ENCODE results near the gene CMTM2.
"Not testable (repeated sequence)": the region's sequence is repeated elsewhere in the genome, so short reads cannot be mapped to it uniquely, and the experiment has no call there.

Gene CMTM2

DNA sequence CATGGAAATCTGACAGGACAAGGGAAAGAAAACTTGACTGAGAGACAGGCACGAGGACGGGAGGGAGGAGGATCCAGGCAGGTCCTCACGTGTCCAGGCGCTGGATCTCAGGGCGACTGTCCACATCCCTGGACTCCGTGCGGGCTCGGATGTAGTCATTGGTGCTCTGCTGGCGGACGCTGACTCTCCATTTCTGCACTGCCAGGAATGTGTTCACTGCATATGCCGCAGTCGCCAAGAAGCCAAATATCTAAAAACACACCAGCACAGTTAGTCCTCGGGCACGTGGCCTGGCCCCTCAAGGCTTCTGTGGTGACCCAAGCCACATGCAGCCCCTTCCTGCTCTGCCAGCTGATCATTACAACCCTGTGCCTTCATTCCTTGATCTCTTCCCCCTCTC lies 42.7 kb downstream of the CMTM2 start:
- TF ChIP-seq, protein P1, sequence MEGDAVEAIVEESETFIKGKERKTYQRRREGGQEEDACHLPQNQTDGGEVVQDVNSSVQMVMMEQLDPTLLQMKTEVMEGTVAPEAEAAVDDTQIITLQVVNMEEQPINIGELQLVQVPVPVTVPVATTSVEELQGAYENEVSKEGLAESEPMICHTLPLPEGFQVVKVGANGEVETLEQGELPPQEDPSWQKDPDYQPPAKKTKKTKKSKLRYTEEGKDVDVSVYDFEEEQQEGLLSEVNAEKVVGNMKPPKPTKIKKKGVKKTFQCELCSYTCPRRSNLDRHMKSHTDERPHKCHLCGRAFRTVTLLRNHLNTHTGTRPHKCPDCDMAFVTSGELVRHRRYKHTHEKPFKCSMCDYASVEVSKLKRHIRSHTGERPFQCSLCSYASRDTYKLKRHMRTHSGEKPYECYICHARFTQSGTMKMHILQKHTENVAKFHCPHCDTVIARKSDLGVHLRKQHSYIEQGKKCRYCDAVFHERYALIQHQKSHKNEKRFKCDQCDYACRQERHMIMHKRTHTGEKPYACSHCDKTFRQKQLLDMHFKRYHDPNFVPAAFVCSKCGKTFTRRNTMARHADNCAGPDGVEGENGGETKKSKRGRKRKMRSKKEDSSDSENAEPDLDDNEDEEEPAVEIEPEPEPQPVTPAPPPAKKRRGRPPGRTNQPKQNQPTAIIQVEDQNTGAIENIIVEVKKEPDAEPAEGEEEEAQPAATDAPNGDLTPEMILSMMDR (IDR thresholded peaks at IDR 0.05; ENCODE audit: insufficient read depth, missing control alignments) = no peak
- DNase-seq (ENCODE audit: insufficient read length, low spot score) = no peak
- no peak for FAIRE-seq

DNA sequence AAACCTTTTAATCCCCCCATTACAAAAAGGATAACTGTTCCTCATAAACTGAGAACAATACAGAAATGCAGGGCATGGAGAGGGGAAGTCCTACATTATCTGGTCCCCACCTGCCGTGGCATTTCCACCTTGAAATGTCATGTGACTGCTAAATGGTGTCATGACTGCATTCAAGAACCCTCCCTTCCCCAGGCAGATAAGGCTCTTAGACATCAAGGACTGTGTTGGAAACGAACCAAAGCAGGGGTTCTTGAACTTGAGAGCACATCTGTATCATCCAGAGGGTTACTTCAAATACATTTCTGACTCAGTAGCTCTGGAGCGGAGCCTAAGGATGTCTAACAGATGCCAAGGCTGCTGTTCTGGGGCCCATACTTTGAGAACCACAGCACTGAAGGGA lies 43.6 kb downstream of the CMTM2 start:
- DNase-seq (ENCODE audit: insufficient read length, low spot score) = no peak
- TF ChIP-seq, protein P1 (IDR thresholded peaks at IDR 0.05; ENCODE audit: insufficient read depth, missing control alignments) = no peak
- no peak for FAIRE-seq

DNA sequence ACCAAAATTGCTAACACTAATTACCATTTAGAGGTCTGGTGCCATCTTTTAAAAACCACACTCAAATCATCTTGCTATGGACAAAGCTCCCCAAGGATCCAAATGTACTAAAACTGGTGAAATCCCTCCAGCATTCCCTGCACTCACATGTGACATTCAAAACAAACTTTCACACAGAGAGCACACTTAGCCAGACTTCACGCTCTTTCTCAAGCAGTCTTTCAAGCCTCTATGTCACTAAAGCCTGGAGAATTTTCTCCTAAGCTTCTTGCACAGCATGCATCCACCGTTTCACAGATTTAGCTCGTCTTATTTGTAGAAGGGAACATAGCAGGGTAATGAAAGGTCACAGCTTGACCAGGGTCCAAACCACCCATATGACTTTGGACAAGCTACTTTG lies 44.5 kb downstream of the CMTM2 start:
- TF ChIP-seq, protein P1 (IDR thresholded peaks at IDR 0.05; ENCODE audit: insufficient read depth, missing control alignments) = no peak
- FAIRE-seq (no peak), DNase-seq (ENCODE audit: insufficient read length, low spot score) (no peak)

DNA sequence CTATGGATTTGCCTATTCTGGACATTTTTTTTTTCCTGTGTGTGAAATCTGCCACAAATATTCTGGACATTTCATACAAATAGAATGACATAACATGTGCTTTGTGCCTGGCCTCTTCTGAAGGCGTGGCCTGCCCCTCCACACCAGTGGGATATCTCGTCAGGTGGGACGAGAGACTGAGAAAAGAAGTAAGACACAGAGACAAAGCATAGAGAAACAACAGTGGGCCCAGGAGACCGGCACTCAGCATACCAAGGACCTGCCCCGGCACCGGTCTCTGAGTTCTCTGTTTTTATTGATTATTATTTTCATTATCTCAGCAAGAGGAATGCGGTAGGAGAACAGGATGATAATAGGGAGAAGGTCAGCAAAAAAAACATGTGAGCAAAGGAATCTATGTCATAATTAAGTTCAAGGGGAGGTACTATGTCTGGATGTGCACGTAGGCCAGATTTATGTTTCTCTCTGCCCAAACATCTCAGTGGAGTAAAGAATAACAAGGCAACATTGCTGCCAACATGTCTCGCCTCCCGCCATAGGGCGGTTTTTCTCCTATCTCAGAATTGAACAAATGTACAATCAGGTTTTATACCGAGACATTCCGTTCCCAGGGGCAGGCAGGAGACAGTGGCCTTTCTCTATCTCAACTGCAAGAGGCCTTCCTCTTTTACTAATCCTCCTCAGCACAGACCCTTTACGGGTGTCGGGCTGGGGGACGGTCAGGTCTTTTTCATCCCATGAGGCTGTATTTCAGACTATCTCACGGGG lies 48.5 kb downstream of the CMTM2 start:
- FAIRE-seq; DNase-seq (ENCODE audit: insufficient read length, low spot score): not testable (repeated sequence)

DNA sequence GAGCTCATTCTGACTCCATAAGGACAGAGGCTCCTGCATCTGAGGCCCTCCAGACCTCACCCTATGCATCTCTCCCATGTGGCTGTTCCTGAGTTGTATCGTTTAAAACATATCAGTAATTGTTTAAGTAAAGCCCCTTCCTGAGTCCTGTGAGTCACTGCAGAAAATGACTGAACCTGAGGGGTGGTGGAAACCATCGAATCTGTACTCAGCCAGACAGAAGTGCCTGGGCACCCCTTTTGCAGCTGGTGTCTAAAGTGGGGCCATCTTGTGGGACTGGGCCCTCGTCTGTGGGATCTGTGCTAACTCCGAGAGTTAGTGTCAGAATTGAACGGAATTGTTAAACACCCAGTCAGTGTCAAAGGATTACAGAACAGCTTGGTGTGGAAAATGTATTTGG lies 50.6 kb downstream of the CMTM2 start:
- DNase-seq (ENCODE audit: insufficient read length, low spot score) (no peak), FAIRE-seq (no peak)
- TF ChIP-seq, protein P1 (IDR thresholded peaks at IDR 0.05; ENCODE audit: insufficient read depth, missing control alignments) = no peak

DNA sequence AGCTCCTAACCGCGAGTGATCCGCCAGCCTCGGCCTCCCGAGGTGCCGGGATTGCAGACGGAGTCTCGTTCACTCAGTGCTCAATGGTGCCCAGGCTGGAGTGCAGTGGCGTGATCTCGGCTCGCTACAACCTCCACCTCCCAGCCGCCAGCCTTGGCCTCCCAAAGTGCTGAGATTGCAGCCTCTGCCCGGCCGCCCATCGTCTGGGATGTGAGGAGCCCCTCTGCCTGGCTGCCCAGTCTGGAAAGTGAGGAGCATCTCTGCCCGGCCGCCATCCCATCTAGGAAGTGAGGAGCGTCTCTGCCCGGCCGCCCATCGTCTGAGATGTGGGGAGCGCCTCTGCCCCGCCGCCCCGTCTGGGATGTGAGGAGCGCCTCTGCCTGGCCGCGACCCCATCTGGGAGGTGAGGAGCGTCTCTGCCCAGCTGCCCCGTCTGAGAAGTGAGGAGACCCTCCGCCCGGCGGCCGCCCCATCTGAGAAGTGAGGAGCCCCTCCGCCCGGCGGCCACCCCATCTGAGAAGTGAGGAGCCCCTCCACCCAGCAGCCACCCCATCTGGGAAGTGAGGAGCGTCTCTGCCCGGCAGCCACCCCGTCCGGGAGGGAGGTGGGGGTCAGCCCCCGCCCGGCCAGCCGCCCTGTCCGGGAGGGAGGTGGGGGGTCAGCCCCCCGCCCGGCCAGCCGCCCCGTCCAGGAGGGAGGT lies 51.4 kb downstream of the CMTM2 start:
- FAIRE-seq; DNase-seq (ENCODE audit: insufficient read length, low spot score): not testable (repeated sequence)

DNA sequence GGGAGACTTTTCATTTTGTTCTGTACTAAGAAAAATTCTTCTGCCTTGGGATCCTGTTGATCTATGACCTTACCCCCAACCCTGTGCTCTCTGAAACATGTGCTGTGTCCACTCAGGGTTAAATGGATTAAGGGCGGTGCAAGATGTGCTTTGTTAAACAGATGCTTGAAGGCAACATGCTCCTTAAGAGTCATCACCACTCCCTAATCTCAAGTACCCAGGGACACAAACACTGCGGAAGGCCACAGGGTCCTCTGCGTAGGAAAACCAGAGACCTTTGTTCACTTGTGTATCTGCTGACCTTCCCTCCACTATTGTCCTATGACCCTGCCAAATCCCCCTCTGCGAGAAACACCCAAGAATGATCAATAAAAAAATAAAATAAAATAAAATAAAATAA lies 52.3 kb downstream of the CMTM2 start:
- FAIRE-seq = not testable (repeated sequence)

DNA sequence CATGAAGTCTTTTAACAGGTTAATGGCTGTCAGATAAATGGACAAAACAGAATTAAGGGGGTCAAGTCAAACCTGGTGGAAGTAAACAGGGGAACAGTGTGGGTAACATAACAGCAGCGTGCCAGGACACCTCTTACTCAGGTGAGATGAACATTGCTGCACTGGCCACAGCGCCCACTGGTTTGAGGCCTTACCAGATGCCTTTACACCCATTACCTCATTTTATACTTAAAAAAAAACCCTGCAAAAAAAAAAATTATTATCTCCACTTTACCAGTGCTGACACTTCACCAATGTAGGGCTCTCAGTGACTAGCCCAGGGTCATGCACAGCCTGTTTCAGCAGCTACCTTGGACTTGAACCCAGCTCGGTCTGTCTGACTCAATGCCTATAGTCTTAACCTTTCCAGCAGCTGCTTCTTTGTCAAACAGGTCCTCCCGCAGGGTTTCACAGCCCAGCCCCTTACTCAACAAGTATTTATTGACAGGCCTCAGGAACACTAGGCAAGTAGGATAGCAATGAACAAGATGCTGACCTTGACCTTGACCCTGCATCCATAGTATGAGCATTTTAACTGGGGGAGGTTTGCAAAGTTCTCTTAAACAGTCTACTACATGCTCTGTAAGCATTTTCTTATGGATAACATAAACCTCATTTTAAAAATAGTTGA lies 55.4 kb downstream of the CMTM2 start:
- TF ChIP-seq, protein P1 (IDR thresholded peaks at IDR 0.05; ENCODE audit: insufficient read depth, missing control alignments) = no peak
- DNase-seq (ENCODE audit: insufficient read length, low spot score) = no peak
- no peak for FAIRE-seq

More for the DNA sequence above, 52.3 kb downstream of the CMTM2 start:
- not testable (repeated sequence) for DNase-seq (ENCODE audit: insufficient read length, low spot score)

Data from D721Med (cell line).